Endothelial cell of umbilical vein (primary cell): ENCODE measurements around the gene TUBG2. TPM values are rescaled to one million over a fixed set of nuclear protein-coding genes. Genes with fewer than 3 reads are reported as not detected.

Experiments
- BruUV-seq: library from RNA; stranded (reverse); fragments of 400-500 nt; replicated peaks from 2 replicates; lab custom pipeline; 2021; lab: Mats Ljungman, UMichigan
- CTCF ChIA-PET: fragments of 300-600, 350-600 bp; sonication (Branson Sonifier 250); formaldehyde crosslinking; loops from one replicate; lab custom pipeline; 2021; ENCODE audit warnings: antibody characterized with exemption, inconsistent platforms; lab: Charles Lee
- POLR2A ChIA-PET: fragments of 300-600, 350-600 bp; sonication (Branson Sonifier 250); formaldehyde crosslinking; loops from one replicate; lab custom pipeline; 2021; ENCODE audit warnings: antibody characterized with exemption, inconsistent platforms; lab: Charles Lee
- DNase-seq: peaks from one replicate; pipeline ENCODE4 v3.0.0-alpha.2; 2011; ENCODE audit warnings: low read depth, low spot score
- FAIRE-seq: peaks from 2 replicates; lab custom pipeline; 2011; peaks lifted over from hg19 to GRCh38; lab: Jason Lieb, UNC
- H2AFZ ChIP-seq: 2 replicates; pipeline ENCODE4 v1.6.0; 2012; ENCODE audit warnings: low read depth, low read length, control low read depth, inconsistent platforms
- H3K27ac ChIP-seq: 2 replicates; pipeline ENCODE4 v1.5.1; 2011; ENCODE audit warnings: low read depth, mild to moderate bottlenecking, control low read depth, low read length, moderate library complexity; ENCODE audit not compliant: insufficient read depth
- H3K27me3 ChIP-seq, 2 experiments: 2 replicates each; pipeline versions ENCODE4 v1.6.0 to v1.6.1; 2011; ENCODE audit warnings: low read length in 2 of 2, mixed read lengths in 1 of 2; ENCODE audit not compliant: control insufficient read depth in 2 of 2, insufficient read depth in 2 of 2
- H3K36me3 ChIP-seq, 2 experiments: 2 replicates in 1 of 2; 3 replicates in 1 of 2; pipeline ENCODE4 v1.5.1; 2011; ENCODE audit warnings: low read length in 2 of 2, mild to moderate bottlenecking in 1 of 2, moderate library complexity in 1 of 2; ENCODE audit not compliant: control insufficient read depth in 2 of 2, insufficient read depth in 2 of 2; ENCODE audit errors: extremely low read depth in 1 of 2
- H3K4me1 ChIP-seq: 3 replicates; pipeline ENCODE4 v1.5.1; 2011; ENCODE audit warnings: mild to moderate bottlenecking, low read length; ENCODE audit not compliant: control insufficient read depth, insufficient read depth; ENCODE audit errors: extremely low read depth
- H3K4me2 ChIP-seq: 2 replicates; pipeline ENCODE4 v1.6.1; 2011; ENCODE audit warnings: low read length, control low read depth, mixed read lengths; ENCODE audit not compliant: insufficient read depth
- H3K4me3 ChIP-seq, 3 experiments: fragments of 200-600 bp in 1 of 3; sonication (generic), shearing (Covaris generic) in 1 of 3; replicated peaks in 1 of 3; 2 replicates each; pipeline ENCODE4 v1.5.1; 2011 to 2016; ENCODE audit warnings: control low read depth in 3 of 3, low read length in 3 of 3, mild to moderate bottlenecking in 2 of 3, inconsistent platforms in 1 of 3, low read depth in 1 of 3, moderate library complexity in 1 of 3; ENCODE audit not compliant: insufficient read depth in 1 of 3
- H3K79me2 ChIP-seq: 2 replicates; pipeline ENCODE4 v1.6.0; 2012; ENCODE audit warnings: low read length, inconsistent platforms; ENCODE audit not compliant: control insufficient read depth, insufficient read depth
- H3K9ac ChIP-seq: replicated peaks from 2 replicates; pipeline ENCODE3; 2011; ENCODE audit warnings: low read length, control low read depth; ENCODE audit not compliant: insufficient read depth; ENCODE audit errors: extremely low read depth
- H3K9me1 ChIP-seq: replicated peaks from 3 replicates; pipeline ENCODE4 v1.6.0; 2011; ENCODE audit warnings: mild to moderate bottlenecking, low read length; ENCODE audit not compliant: control insufficient read depth, insufficient read depth; ENCODE audit errors: extremely low read depth
- H3K9me3 ChIP-seq: replicated peaks from 2 replicates; pipeline ENCODE4 v1.5.1; 2012; ENCODE audit warnings: low read length, inconsistent platforms; ENCODE audit not compliant: control insufficient read depth, insufficient read depth
- H4K20me1 ChIP-seq: replicated peaks from 2 replicates; pipeline ENCODE3; 2011; ENCODE audit warnings: mild to moderate bottlenecking, low read length; ENCODE audit not compliant: control insufficient read depth, insufficient read depth; ENCODE audit errors: extremely low read depth
- CTCF ChIP-seq, 2 donors: IDR thresholded peaks; 1 replicate in 1 of 2; 2 replicates in 1 of 2; pipeline ENCODE4 v1.5.1; 2011; ENCODE audit warnings: low read length in 2 of 2, mild to moderate bottlenecking in 2 of 2, moderate library complexity in 2 of 2, control low read depth in 1 of 2, inconsistent platforms in 1 of 2, low read depth in 1 of 2; ENCODE audit not compliant: insufficient read depth in 1 of 2; ENCODE audit errors: extremely low read depth in 1 of 2
- EZH2 ChIP-seq: IDR thresholded peaks from 2 replicates; pipeline ENCODE4 v1.6.1; 2012; ENCODE audit warnings: borderline replicate concordance, low read depth, mild to moderate bottlenecking, moderate library complexity, low read length, inconsistent platforms; ENCODE audit not compliant: severe bottlenecking
- FOS ChIP-seq: IDR thresholded peaks from 2 replicates; pipeline ENCODE4 v1.6.1; 2011; ENCODE audit warnings: mild to moderate bottlenecking, low read length, moderate library complexity, borderline replicate concordance; ENCODE audit not compliant: insufficient read depth
- GATA2 ChIP-seq: IDR thresholded peaks from 2 replicates; pipeline ENCODE4 v1.7.0; 2011; ENCODE audit warnings: low read depth, mild to moderate bottlenecking, moderate library complexity, mixed read lengths, low read length; ENCODE audit not compliant: insufficient read length, insufficient read depth
- JUN ChIP-seq: IDR thresholded peaks from 2 replicates; pipeline ENCODE4 v1.6.1; 2011; ENCODE audit warnings: borderline replicate concordance, low read depth; ENCODE audit not compliant: insufficient read length, insufficient read depth
- MAX ChIP-seq: IDR thresholded peaks from 2 replicates; pipeline ENCODE4 v1.6.1; 2011; ENCODE audit not compliant: insufficient read depth, insufficient read length
- MYC ChIP-seq: IDR thresholded peaks from one replicate; pipeline ENCODE4 v1.6.1; 2011; ENCODE audit warnings: mild to moderate bottlenecking, low read depth, low read length
- POLR2A ChIP-seq: IDR thresholded peaks from 2 replicates; pipeline ENCODE4 v1.6.1; 2012; ENCODE audit warnings: low read depth, mild to moderate bottlenecking, control low read depth, low read length
- POLR2AphosphoS5 ChIP-seq: IDR thresholded peaks from 2 replicates; pipeline ENCODE4 v1.6.1; 2012; ENCODE audit warnings: low read depth, mild to moderate bottlenecking, control low read depth, low read length, moderate library complexity; ENCODE audit not compliant: insufficient read depth
- dilution Hi-C: fragments of 300-500 bp; cut with MboI; formaldehyde crosslinking; loops from one replicate; pipeline ENCODE4 v1.15.0; 2019; ENCODE audit warnings: low sequenced_read_pairs; ENCODE audit not compliant: extremely low pct_ligation_motif_present
- intact Hi-C: fragments of 100-400 bp; cut with micrococcal nuclease; formaldehyde crosslinking; loops from one replicate; pipeline ENCODE4 v1.10.0; 2022
- polyA plus RNA-seq, 4 experiments: library from polyadenylated mRNA; depleted of rRNA in 3 of 4; stranded (reverse) in 3 of 4; unstranded in 1 of 4; fragments of >200 nt; gene quantifications; 2 replicates each; pipeline versions ENCODE4 v1.2.1 to v1.2.3, GENCODE V29; 2011 to 2012; ENCODE audit warnings: missing spikeins in 1 of 4
- total RNA-seq: library from RNA; stranded (reverse); gene quantifications from 2 replicates; pipeline ENCODE4 v1.2.3, GENCODE V29; 2021

Gene TUBG2
- total and polyA plus RNA-seq, 2 donors (not counting 3 experiments of a cell fraction or from before 2014, with no cell fraction given) = 13.2 to 17.7 TPM

GRCh38 chr17:42653179-42654124 is 5.6 kb upstream of the TUBG2 start:
- dilution Hi-C loops = no loop called here
- ChIA-PET CTCF (interaction anchor here (1.4 kb wide), 2 partner anchors 23 to 75 kb away, joined by 5 to 9 read pairs; partner anchors contain the start of genes PLEKHH3 and PSMC3IP), POLR2A (no interaction called here)
- H3K4me3 ChIP-seq = peak overlapping the region; percentile 17 to 50 (median 22)
- DNase-seq = peak; percentile 39
- no peaks in the 10 kb centered on the region for H3K36me3 ChIP-seq
- intact Hi-C loops = no loop called here
- H3K27ac ChIP-seq = no peak overlapping the region
- peaks cover 4% of the 10 kb centered on the region for H3K4me1 ChIP-seq
- no TSS peak for BruUV-seq
- H3K9ac ChIP-seq = peak overlapping the region; percentile 29
- no peaks in the 10 kb centered on the region for H3K79me2 ChIP-seq
- peak; percentile 74 for FAIRE-seq
- H3K27me3 ChIP-seq = no peaks in the 10 kb centered on the region
- H3K9me1 ChIP-seq = no peaks in the 10 kb centered on the region
- H3K9me3 ChIP-seq = no peaks in the 10 kb centered on the region
- no peaks in the 10 kb centered on the region for H4K20me1 ChIP-seq
- no peak for TF ChIP-seq EZH2
- no peak for TF ChIP-seq FOS
- TF ChIP-seq POLR2A = no peak
- TF ChIP-seq JUN = no peak
- no peak for TF ChIP-seq MAX
- no peak for TF ChIP-seq GATA2
- TF ChIP-seq MYC = no peak
- TF ChIP-seq POLR2AphosphoS5 = no peak
- no peak for TF ChIP-seq CTCF (IDR thresholded peaks at IDR 0.05; ENCODE audit: extremely low read depth in 1 of 2, insufficient read depth in 1 of 2, low read depth in 1 of 2, low read length in 2 of 2)
- H3K4me2 ChIP-seq = peak overlapping the region; percentile 88
- peak overlapping the region; percentile 91 for H2AFZ ChIP-seq
